GM12875 (cell line): ENCODE results near the gene TSHZ2.

Experiments
- H3K4me3 ChIP-seq: one replicate; pipeline ENCODE4 v1.5.1; 2011; ENCODE audit warnings: low read depth, low read length, control low read depth
- CTCF ChIP-seq: IDR thresholded peaks from 2 replicates; pipeline ENCODE4 v1.5.1; 2011; ENCODE audit warnings: low read depth, mild to moderate bottlenecking, control low read depth, inconsistent platforms, low read length, moderate library complexity, borderline replicate concordance; ENCODE audit not compliant: insufficient read depth

TSHZ2 gene

GRCh38 chr20:53047203-53047602 lies 75.0 kb downstream of the TSHZ2 start:
- H3K4me3 ChIP-seq, result no peak overlapping the region
- no peak for TF ChIP-seq CTCF

GRCh38 chr20:53048387-53048786 lies 76.2 kb downstream of the TSHZ2 start:
- TF ChIP-seq CTCF, result no peak
- H3K4me3 ChIP-seq, result no peak overlapping the region

GRCh38 chr20:53050338-53050737 lies 78.2 kb downstream of the TSHZ2 start:
- TF ChIP-seq CTCF, result no peak

GRCh38 chr20:53052380-53052779 lies 80.2 kb downstream of the TSHZ2 start:
- H3K4me3 ChIP-seq, result no peak overlapping the region

More at GRCh38 chr20:53050338-53050737, 78.2 kb downstream of the TSHZ2 start:
- H3K4me3 ChIP-seq, result no peak overlapping the region

GRCh38 chr20:53053595-53053994 lies 81.4 kb downstream of the TSHZ2 start:
- no peak overlapping the region for H3K4me3 ChIP-seq
- TF ChIP-seq CTCF, result no peak

More at GRCh38 chr20:53052380-53052779, 80.2 kb downstream of the TSHZ2 start:
- no peak for TF ChIP-seq CTCF

GRCh38 chr20:53055367-53056067 lies 83.4 kb downstream of the TSHZ2 start:
- TF ChIP-seq CTCF, result no peak

GRCh38 chr20:53057579-53057978 lies 85.4 kb downstream of the TSHZ2 start:
- TF ChIP-seq CTCF, result no peak
- no peak overlapping the region for H3K4me3 ChIP-seq

More at GRCh38 chr20:53055367-53056067, 83.4 kb downstream of the TSHZ2 start:
- no peak overlapping the region for H3K4me3 ChIP-seq
